Activated CD8-positive, alpha-beta T cell treated with anti-CD3 and anti-CD28 coated beads for 36 hours (primary cell): ENCODE results near the gene NTSR1. TPM values are rescaled to one million over a fixed set of nuclear protein-coding genes. Genes with fewer than 3 reads are reported as not detected.

Experiments
- ATAC-seq: fragments of 200-7000 bp; cut with Tn5 transposase; one replicate; pipeline ENCODE4 v1.10.0; 2021; ENCODE audit warnings: mild to moderate bottlenecking, moderate library complexity
- CTCF ChIA-PET: fragments of 350-600 bp; sonication (Branson Sonifier 250); formaldehyde crosslinking; loops from one replicate; lab custom pipeline; 2021; ENCODE audit warnings: antibody characterized with exemption; lab: Charles Lee
- POLR2A ChIA-PET: fragments of 350-600 bp; sonication (Branson Sonifier 250); formaldehyde crosslinking; loops from one replicate; lab custom pipeline; 2021; ENCODE audit warnings: antibody characterized with exemption; lab: Charles Lee
- DNase-seq: peaks from one replicate; pipeline ENCODE4 v3.0.0-alpha.2; 2020
- H3K27ac Mint-ChIP-seq: one replicate; pipeline ENCODE4 v1.8.0; 2021; ENCODE audit warnings: mild to moderate bottlenecking, mixed read lengths
- H3K27me3 Mint-ChIP-seq: one replicate; pipeline ENCODE4 v1.8.0; 2021; ENCODE audit warnings: mixed read lengths
- H3K36me3 Mint-ChIP-seq: one replicate; pipeline ENCODE4 v1.8.0; 2021; ENCODE audit warnings: low read depth, mixed read lengths
- H3K4me1 Mint-ChIP-seq: one replicate; pipeline ENCODE4 v1.8.0; 2021; ENCODE audit warnings: low read depth, mixed read lengths
- H3K4me3 Mint-ChIP-seq: one replicate; pipeline ENCODE4 v1.8.0; 2021; ENCODE audit warnings: mild to moderate bottlenecking, moderate library complexity, mixed read lengths
- H3K9me3 Mint-ChIP-seq: one replicate; pipeline ENCODE4 v1.8.0; 2021; ENCODE audit warnings: mixed read lengths
- intact Hi-C: fragments of 100-400 bp; cut with micrococcal nuclease; formaldehyde crosslinking; loops from one replicate; pipeline ENCODE4 v1.10.0; 2022
- total RNA-seq, 2 experiments: library from RNA; stranded (reverse); gene quantifications; one replicate each; pipeline ENCODE4 v1.2.3, GENCODE V29; 2021
- TF ChIP-seq, protein P1 (sequence below): fragments of 200-600 bp; IDR thresholded peaks from one replicate; pipeline ENCODE4 v1.8.0; 2022; ENCODE audit warnings: antibody characterized with exemption, mild to moderate bottlenecking

NTSR1 gene
- total RNA-seq, 2 experiments from 2014 or later: not detected

DNA sequence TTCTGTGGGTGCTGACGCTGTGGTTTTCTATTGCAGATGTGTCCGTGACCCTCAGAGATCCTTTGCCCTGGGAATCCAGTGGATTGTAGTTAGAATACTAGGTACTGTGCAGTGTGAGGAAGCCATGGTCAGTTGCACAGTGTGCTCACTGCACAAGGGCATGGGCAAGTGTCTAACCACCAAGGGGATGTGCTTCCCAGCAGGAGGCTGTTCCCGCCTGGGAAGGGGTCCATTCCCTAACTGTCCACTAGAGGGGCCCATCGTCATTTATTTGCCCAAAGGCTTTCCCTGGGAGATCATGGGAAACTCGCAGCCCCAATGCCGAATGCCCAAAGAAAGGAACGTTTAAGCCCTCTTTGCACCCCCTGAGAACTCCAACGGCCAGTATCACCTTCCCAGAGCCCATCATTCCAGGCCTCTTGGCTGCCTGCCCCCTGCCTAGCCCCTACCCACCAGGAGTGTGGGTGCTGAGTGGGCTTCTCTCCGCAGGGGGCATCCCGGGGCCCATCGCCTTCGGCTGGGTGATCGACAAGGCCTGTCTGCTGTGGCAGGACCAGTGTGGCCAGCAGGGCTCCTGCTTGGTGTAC, 40.1 kb upstream of the NTSR1 start:
- no peaks in the 10 kb centered on the region for H3K9me3 Mint-ChIP-seq
- ChIA-PET CTCF (interaction anchor here (1.4 kb wide), 1 partner anchor 104 kb away, joined by 6 read pairs; no protein-coding TSS in a partner anchor), POLR2A (no interaction called here)
- no peak overlapping the region for H3K4me3 Mint-ChIP-seq
- peaks cover 37% of the 10 kb centered on the region for H3K36me3 Mint-ChIP-seq
- DNase-seq (peak; percentile 25), ATAC-seq (no peak)
- no peaks in the 10 kb centered on the region for H3K27me3 Mint-ChIP-seq
- no peak overlapping the region for H3K27ac Mint-ChIP-seq
- intact Hi-C loops: no loop called here
- no peaks in the 10 kb centered on the region for H3K4me1 Mint-ChIP-seq
- TF ChIP-seq, protein P1, sequence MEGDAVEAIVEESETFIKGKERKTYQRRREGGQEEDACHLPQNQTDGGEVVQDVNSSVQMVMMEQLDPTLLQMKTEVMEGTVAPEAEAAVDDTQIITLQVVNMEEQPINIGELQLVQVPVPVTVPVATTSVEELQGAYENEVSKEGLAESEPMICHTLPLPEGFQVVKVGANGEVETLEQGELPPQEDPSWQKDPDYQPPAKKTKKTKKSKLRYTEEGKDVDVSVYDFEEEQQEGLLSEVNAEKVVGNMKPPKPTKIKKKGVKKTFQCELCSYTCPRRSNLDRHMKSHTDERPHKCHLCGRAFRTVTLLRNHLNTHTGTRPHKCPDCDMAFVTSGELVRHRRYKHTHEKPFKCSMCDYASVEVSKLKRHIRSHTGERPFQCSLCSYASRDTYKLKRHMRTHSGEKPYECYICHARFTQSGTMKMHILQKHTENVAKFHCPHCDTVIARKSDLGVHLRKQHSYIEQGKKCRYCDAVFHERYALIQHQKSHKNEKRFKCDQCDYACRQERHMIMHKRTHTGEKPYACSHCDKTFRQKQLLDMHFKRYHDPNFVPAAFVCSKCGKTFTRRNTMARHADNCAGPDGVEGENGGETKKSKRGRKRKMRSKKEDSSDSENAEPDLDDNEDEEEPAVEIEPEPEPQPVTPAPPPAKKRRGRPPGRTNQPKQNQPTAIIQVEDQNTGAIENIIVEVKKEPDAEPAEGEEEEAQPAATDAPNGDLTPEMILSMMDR: peak; percentile 59

DNA sequence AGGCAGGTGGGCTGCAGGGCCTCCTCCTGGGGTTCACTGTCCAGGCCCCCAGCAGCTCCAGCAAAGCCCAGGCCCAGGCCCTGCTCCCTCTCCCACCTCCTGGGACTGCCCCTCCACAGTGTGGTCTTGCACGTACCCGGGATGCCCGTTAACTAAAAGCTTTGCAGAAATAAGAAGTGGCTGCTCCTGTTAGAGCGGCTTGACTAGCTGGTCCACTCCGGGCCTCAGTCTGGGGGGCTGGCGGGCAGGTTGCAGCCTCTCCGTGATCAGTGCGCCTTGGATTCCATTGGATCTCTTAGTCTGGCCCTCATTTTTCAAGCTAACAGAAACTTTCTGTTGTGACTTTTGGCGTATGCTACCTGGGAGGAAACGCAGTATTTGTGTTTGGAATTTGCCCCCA, 39.4 kb upstream of the NTSR1 start:
- CTCF ChIA-PET: interaction anchor here (1.1 to 1.4 kb wide), 4 partner anchors 104 to 139 kb away, joined by 3 to 6 read pairs (median 4); no protein-coding TSS in a partner anchor
- no peak overlapping the region for H3K27ac Mint-ChIP-seq
- POLR2A ChIA-PET: interaction anchor here (0.9 to 1.6 kb wide), 2 partner anchors 18 to 122 kb away, joined by 4 to 6 read pairs; no protein-coding TSS in a partner anchor
- H3K4me1 Mint-ChIP-seq: no peaks in the 10 kb centered on the region
- no peak for DNase-seq
- TF ChIP-seq, protein P1: no peak
- ATAC-seq: no peak
- intact Hi-C loops: no loop called here
- H3K9me3 Mint-ChIP-seq: no peaks in the 10 kb centered on the region
- no peak overlapping the region for H3K4me3 Mint-ChIP-seq
- H3K36me3 Mint-ChIP-seq: peaks cover 37% of the 10 kb centered on the region
- no peaks in the 10 kb centered on the region for H3K27me3 Mint-ChIP-seq

DNA sequence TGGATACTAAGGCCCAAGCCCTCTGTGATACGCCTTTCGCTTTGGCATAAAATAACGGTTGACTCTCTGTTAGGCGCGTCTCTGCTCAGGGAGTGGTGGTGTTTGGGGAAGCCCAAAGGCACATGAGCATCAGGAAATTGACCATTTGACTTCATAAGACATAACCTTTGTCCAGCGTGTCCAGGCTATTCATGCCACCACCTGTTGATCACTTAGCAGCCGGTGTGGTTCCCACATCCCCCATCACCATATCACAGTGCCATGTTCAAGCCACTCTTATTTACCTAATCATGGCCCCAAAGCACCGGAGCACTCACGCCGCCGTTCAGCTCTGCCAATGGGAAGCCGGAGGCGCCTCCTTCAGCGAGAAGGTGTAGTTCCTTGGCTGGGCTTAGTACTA, 38.5 kb upstream of the NTSR1 start:
- Mint-ChIP-seq H3K4me3 (no peak overlapping the region), H3K27me3 (no peaks in the 10 kb centered on the region), H3K36me3 (peaks cover 34% of the 10 kb centered on the region), H3K9me3 (no peaks in the 10 kb centered on the region), H3K4me1 (no peaks in the 10 kb centered on the region), H3K27ac (no peak overlapping the region)
- POLR2A ChIA-PET: interaction anchor here (1.6 kb wide), 1 partner anchor 19 kb away, joined by 6 read pairs; no protein-coding TSS in a partner anchor
- intact Hi-C loops: no loop called here
- DNase-seq (no peak), ATAC-seq (no peak)
- TF ChIP-seq, protein P1: no peak
- CTCF ChIA-PET: interaction anchor here (1.1 to 1.4 kb wide), 4 partner anchors 103 to 138 kb away, joined by 3 to 6 read pairs (median 4); no protein-coding TSS in a partner anchor

DNA sequence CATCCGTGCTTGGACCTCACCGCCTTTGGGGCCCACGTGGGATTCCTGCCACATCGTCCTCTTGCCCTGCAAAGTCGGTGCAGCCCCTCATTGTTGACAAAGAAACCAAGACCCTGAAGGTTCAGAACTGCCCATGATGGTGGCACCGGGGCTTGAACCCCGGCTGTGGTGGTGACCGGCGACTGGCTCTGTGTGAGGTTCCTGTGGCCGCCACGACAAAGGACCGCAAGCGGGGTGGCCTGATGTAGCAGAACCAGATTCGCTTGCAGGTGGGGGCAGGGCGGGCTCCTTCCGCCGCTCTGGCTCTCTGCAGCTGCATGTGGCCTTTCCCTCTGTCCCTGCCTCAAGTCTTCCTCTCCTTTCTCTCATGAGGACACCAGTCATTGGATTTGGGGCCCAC, 37.6 kb upstream of the NTSR1 start:
- no peak for ATAC-seq
- ChIA-PET CTCF (no interaction called here), POLR2A (no interaction called here)
- intact Hi-C loops: no loop called here
- no peaks in the 10 kb centered on the region for H3K9me3 Mint-ChIP-seq
- H3K27ac Mint-ChIP-seq: no peak overlapping the region
- H3K4me3 Mint-ChIP-seq: no peak overlapping the region
- no peak for DNase-seq
- H3K27me3 Mint-ChIP-seq: no peaks in the 10 kb centered on the region
- peaks cover 34% of the 10 kb centered on the region for H3K36me3 Mint-ChIP-seq
- H3K4me1 Mint-ChIP-seq: no peaks in the 10 kb centered on the region
- TF ChIP-seq, protein P1: no peak

DNA sequence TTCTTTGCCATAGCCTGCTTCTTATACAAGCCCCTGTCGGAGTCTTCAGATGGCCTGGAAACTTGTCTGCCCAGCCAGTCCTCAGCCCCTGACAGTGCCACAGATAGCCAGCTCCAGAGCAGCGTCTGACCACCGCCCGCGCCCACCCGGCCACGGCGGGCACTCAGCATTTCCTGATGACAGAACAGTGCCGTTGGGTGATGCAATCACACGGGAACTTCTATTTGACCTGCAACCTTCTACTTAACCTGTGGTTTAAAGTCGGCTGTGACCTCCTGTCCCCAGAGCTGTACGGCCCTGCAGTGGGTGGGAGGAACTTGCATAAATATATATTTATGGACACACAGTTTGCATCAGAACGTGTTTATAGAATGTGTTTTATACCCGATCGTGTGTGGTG, 36.9 kb upstream of the NTSR1 start:
- intact Hi-C loops: no loop called here
- POLR2A ChIA-PET: no interaction called here
- TF ChIP-seq, protein P1: no peak
- H3K27ac Mint-ChIP-seq: no peak overlapping the region
- no peak overlapping the region for H3K4me3 Mint-ChIP-seq
- H3K36me3 Mint-ChIP-seq: peaks cover 33% of the 10 kb centered on the region
- CTCF ChIA-PET: no interaction called here
- no peaks in the 10 kb centered on the region for H3K9me3 Mint-ChIP-seq
- H3K27me3 Mint-ChIP-seq: no peaks in the 10 kb centered on the region
- no peak for ATAC-seq
- DNase-seq: no peak
- H3K4me1 Mint-ChIP-seq: no peaks in the 10 kb centered on the region
